Measurements from ENCODE around the gene NMNAT1.
"Not testable (repeated sequence)": the region's sequence is repeated elsewhere in the genome, so short reads cannot be mapped to it uniquely, and the experiment has no call there.

NMNAT1 gene

DNA sequence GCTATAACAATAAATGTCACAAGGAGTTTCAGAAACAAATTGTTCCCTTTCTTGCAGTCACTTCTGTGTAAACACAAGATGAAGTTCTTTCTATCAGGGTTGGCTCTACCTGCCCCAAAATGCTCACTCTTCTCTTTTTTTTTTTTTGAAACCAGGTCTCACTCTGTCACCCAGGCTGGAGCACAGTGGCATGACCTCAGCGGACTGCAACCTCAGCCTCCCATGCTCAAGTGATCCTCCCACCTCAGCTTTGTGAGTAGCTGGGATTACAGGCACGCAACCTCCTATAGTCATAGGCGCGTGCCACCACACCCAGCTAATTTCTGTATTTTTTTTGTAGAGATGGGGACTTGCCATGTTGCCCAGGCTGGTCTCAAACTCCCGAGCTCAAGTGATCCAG, 22.7 kb upstream of the NMNAT1 start:
- DNase-seq (ENCODE audit: low read depth), result no peak

GRCh38 chr1:9922342-9922741, 20.9 kb upstream of the NMNAT1 start:
- DNase-seq (ENCODE audit: low read depth), result no peak

GRCh38 chr1:9927259-9927658, 16.0 kb upstream of the NMNAT1 start:
- DNase-seq (ENCODE audit: low read depth), result no peak

DNA sequence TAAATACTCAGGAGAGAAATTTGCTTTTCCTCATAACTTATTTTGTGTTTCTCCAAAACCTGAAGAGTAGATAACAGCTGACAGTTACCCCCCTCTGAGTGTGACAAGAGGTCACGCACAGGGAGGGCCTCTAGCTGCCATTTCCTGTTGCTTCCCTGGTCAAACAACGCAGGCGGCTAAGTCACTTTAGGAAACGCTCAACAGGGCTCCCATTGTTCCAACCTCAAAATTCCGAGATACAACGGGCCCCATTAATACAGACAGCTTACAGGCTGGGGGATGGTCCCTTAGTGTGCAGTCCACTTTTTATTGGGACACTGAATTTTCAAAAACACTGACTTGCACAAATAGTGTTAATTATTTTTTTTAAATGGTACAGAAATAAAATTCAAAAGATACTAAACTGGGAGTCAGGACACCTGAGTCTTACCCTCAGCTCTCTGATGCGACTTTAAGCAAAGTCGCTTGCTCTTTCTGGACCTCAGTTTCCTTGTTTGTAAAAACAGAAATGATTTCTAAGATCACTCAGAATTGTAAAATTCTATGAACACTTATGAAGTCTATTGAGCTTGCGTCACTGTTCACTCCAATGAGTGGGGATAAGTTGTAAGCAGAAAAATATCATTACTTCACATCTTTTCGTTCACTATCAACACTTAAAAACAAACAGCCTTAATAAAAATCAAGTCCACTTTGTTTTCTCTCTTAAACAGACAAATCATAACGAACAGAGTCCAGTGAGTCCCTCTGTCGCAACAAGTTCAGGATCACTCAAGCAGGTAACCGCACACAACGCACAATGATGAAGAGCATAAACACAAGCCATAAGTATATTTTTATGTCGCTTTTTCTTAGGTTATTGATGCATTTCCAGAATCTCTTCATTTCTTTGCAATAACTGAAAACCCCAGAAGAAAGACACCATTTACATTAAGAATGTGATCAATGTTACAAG, 13.6 kb upstream of the NMNAT1 start:
- DNase-seq (ENCODE audit: low read depth), result no peak

DNA sequence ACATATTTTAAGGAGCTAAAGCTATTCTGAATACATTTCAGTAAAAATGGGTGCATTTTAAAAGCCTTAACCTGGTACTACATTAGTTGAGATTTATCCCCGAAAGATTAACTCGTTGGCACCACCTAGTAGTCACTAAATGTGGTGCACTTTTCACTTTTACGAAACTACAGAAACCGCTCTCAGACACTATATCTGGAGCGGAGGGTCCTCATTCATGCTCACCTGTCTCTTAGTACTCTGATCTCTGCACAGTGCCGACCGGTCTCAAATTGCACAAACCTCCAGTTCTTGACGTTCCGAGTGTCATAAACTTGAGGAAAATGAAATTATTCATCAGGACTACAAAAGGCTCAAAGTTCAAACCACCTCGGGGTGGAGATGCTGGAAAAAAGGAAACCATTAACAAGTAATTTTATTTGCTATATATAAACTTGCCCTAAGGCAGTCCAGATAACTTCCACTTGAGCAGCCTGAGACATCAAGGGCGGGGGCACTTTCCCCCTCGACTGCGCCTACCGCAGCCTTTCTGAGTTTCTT, 806 bp upstream of the NMNAT1 start:
- no peak for DNase-seq (ENCODE audit: low read depth)

DNA sequence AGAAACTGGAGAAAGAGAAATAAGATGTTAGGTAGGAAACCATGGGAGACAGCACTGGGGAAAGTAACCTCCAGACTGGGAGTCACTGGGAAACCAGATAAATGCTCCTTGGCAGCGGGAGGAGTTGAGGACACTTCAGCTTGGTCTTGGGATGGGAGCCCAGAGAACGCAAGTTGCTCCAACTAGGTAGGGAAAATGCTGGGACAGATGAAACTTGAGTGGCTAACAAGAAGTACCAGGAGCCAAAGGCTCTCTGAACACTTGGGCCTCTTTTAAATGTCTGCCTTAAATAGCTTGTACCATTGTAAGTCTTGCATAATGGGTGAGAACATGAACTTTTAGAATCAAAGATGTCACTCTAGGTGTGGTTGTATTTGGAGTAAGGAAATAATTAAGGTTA, 3.0 kb downstream of the NMNAT1 start:
- DNase-seq (ENCODE audit: low read depth), result no peak

DNA sequence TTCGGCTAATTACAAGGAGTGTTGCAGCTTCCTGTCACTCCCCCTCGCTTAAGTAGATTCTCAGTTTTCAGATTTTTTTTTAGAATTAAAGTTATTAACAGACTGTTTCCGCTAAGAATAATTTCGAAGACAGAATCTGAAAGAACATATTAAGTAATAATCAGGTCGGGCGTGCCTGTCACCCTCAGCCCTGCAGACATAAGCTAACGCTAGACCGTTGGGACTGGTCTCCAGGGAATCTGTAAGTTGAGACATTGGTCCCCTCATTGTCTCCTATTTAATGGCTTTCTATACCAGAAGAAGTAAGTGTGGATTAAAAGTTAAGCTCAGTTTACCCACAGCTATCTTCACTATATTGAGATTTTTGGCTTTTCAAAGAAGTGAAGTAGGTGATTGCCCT, 14.5 kb downstream of the NMNAT1 start:
- no peak for DNase-seq (ENCODE audit: low read depth)

DNA sequence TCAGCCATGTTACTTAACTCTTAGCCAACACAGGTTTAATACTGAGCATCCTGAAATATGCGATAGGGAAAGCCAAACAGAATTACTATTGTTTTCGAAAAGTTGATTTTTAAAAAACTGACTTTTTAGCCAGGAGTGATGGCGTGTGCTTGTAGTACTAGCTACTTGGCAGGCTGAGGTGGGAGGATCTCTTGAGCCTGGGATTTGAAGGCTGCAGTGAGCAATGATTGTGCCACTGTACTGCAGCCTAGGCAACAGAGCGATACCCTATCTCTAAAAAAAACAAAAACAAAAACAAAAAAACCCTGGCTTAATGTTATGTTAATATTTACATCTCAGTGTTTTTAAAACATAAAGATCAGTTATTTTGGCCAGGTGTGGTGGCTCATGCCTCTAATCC, 16.7 kb downstream of the NMNAT1 start:
- no peak for DNase-seq (ENCODE audit: low read depth)

DNA sequence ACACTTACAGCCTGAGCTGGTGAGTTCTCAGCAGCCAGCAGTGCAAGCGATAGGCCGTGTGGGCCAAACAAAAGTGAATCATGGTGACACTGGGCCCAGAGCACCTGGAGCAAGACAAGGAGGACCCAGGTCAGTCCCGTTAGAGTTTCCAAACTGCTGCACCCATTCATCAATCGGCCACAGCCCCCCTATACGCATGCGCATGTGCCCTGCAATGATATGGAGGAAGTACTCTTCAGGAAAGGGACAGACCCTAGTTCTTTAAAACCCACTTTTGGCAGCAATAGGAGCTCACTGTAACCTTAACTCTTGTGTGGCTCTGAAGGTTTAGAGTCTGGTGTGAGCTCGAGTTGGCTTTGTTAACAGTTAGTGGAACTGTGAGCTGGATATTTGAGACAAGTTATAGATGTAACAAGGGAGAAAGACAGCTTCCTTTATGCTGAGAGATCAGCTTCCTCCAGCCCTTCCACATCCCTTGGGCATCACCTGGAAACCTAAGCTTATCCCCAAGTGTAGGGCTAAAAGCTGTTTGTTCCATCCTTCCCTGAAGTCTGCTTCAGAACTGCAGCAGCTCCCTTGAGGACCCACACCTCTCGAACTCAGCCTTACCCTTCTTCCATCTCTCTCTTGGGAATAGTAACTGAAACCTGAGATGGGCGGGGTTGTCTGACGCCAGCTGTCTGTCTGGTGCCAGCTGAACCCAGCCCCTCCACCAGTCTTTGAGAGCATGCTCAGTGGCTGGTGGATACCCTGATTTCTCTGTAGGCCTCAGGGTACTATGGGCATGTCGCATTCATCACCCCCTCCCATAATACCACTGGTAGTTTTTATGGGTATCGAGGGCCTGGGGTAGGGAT, 17.7 kb downstream of the NMNAT1 start:
- DNase-seq (ENCODE audit: low read depth), result no peak

GRCh38 chr1:9984253-9984652, 41.0 kb downstream of the NMNAT1 start:
- DNase-seq (ENCODE audit: low read depth), result no peak

GRCh38 chr1:9985001-9985400, 41.7 kb downstream of the NMNAT1 start:
- DNase-seq (ENCODE audit: low read depth), result no peak

- DNase-seq (ENCODE audit: low read depth), result no peak
These were observed 46.5 kb downstream of the NMNAT1 start for GRCh38 chr1:9989773-9990172.

- no peak for DNase-seq (ENCODE audit: low read depth)
These were observed 47.7 kb downstream of the NMNAT1 start for GRCh38 chr1:9990944-9991343.

- DNase-seq (ENCODE audit: low read depth), result no peak
These were observed 49.6 kb downstream of the NMNAT1 start for GRCh38 chr1:9992910-9993309.

- DNase-seq (ENCODE audit: low read depth), result no peak
These were observed 50.3 kb downstream of the NMNAT1 start for GRCh38 chr1:9993561-9994075.

DNA sequence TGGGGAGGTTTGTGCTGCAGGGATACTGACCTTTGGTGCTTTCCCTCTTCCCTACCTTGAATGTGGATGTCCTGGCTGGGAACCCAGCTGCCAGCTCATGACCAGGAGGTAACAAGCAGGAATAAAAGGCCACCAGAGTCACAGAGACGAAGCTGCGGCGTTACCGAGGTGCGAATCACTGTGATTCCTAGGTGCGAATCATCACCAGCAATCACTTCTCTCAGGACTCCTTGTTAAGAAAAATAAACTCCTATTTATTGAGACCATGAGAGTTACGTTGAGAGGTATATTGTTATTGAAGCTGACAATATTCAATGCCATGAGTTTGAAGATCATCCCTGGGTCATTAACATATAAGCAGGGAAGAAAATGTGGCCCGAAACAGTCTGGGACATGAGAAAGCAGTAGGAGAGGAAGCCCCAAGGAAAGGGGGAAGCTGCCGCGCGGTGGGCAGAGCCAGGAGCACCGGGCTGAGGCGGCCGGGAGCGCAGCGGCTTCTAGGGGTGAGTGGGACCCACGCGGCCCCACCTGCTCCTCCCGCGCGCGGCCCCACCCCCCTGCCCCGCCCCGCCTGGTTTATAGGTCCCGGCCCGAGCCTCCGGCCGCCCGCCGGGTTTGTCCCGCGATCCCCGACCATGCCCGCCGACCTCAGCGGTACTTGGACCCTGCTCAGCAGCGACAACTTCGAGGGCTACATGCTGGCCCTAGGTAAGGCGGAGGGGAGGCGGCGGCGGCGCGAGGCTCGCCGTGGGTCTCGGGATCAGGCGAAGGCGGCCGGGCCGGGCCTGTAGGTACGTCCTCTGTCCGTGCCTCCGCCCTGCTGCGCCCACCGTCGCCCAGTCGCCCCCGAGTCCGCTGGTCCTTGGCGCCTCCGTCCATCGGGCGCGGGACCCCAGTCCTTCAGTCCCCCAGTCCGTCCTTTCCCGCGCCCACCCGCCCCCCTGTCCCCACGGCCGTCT, 53.6 kb downstream of the NMNAT1 start, which contains the start of gene RBP7:
TSS of gene RBP7 (plus strand) at position 605 of the 959 bp plus-strand sequence. CDS start at position 636, 31 bp downstream.
- DNase-seq (ENCODE audit: low read depth), result no peak

DNA sequence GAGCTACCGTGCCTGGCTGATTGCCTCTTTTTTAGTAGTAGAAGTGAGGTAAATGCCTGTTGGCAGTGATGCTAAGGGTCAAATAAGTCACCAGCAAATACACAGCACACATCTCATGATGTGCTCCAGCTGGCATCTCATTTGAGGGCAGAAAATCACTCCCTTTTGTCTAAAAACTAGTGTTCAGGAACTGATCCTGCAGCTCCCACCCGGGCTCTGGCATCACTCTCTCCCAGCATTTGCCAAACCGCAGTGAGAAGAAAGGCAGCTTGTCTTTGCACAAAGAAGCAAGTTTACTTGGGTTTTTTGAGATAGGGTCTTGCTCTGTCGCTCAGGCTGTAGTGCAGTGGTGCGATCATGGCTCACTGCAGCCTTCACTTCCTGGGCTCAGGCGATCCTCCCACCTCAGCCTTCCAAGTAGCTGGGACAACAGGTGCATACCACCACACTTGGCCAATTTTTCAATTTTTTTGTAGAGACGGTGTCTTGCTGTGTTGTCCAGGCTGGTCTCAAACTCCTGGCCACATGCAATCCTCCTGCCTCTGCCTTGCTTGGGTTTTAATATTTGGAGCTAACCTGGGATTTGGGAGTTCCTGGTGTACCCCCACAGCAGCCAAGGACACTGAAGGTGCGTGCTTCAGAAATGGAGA, 57.9 kb downstream of the NMNAT1 start:
- no peak for DNase-seq (ENCODE audit: low read depth)

GRCh38 chr1:10005248-10005647, 62.0 kb downstream of the NMNAT1 start:
- not testable (repeated sequence) for DNase-seq (ENCODE audit: low read depth)

- no peak for DNase-seq (ENCODE audit: low read depth)
These were observed 63.9 kb downstream of the NMNAT1 start for GRCh38 chr1:10007169-10007568.

- DNase-seq (ENCODE audit: low read depth), result no peak
These were observed 70.7 kb downstream of the NMNAT1 start for GRCh38 chr1:10014016-10014415.

DNA sequence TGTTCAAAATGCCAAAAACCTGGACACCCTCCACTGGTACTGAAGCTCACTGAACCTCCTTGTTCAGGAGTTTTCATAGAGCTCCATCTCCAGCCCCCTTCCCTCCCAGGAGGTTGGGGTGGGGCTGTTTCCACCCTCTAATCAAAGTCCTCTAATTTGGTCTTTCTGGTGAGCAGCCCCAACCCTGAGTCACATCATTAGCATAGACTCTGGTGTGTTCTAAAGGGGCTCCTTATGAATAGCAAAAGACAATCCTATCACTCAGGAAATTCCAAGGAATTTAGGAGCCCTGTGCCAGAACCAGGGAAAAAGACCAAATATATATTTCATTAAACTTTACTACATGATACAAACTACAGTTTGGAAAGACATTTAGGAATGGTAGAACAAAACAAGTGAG, 76.3 kb downstream of the NMNAT1 start:
- DNase-seq (ENCODE audit: low read depth), result no peak

Measured in HS-5 (cell line).